Parathyroid adenoma (tissue), 2 donors: ENCODE results near the gene FABP6.

Source experiments
- H2AFZ ChIP-seq: fragments of 300-600 bp; sonication (generic); one replicate; pipeline ENCODE4 v1.7.0; 2017; ENCODE audit warnings: antibody characterized with exemption, mild to moderate bottlenecking
- H3K27ac ChIP-seq: fragments of 300-600 bp; sonication (generic); one replicate; pipeline ENCODE4 v1.7.0; 2017
- H3K27me3 ChIP-seq: fragments of 300-600 bp; sonication (generic); one replicate; pipeline ENCODE4 v1.7.0; 2017; ENCODE audit warnings: low read length; ENCODE audit not compliant: control insufficient read depth, insufficient read depth
- H3K36me3 ChIP-seq: fragments of 300-600 bp; sonication (generic); one replicate; pipeline ENCODE4 v1.7.0; 2017; ENCODE audit warnings: low read length; ENCODE audit not compliant: control insufficient read depth, insufficient read depth
- H3K4me1 ChIP-seq: fragments of 300-600 bp; sonication (generic); one replicate; pipeline ENCODE4 v1.7.0; 2017; ENCODE audit warnings: control low read depth
- H3K4me2 ChIP-seq: fragments of 300-600 bp; sonication (generic); one replicate; pipeline ENCODE4 v1.7.0; 2017; ENCODE audit warnings: low read length
- H3K4me3 ChIP-seq: fragments of 300-600 bp; sonication (generic); one replicate; pipeline ENCODE4 v1.7.0; 2017; ENCODE audit warnings: low read depth, low read length
- H3K79me2 ChIP-seq: fragments of 300-600 bp; sonication (generic); one replicate; pipeline ENCODE4 v1.7.0; 2017; ENCODE audit warnings: control low read depth
- H3K9ac ChIP-seq: fragments of 300-600 bp; sonication (generic); one replicate; pipeline ENCODE4 v1.7.0; 2017; ENCODE audit warnings: mild to moderate bottlenecking
- H3K9me3 ChIP-seq: fragments of 300-600 bp; sonication (generic); one replicate; pipeline ENCODE4 v1.7.0; 2017; ENCODE audit warnings: low read length; ENCODE audit not compliant: control insufficient read depth
- CTCF ChIP-seq: fragments of 300-600 bp; sonication (generic); IDR thresholded peaks from one replicate; pipeline ENCODE4 v1.7.0; 2017; ENCODE audit warnings: antibody characterized with exemption, mild to moderate bottlenecking
- donor health status: primary hyperparathyroidism.

Gene FABP6

GRCh38 chr5:160254706-160255105, 25.4 kb downstream of the FABP6 start:
- no peak overlapping the region for H3K4me2 ChIP-seq
- H3K27me3 ChIP-seq = no peaks in the 10 kb centered on the region
- no peak overlapping the region for H3K9ac ChIP-seq
- H3K9me3 ChIP-seq = no peaks in the 10 kb centered on the region
- no peak overlapping the region for H3K4me3 ChIP-seq
- H3K36me3 ChIP-seq = no peaks in the 10 kb centered on the region
- no peak overlapping the region for H2AFZ ChIP-seq
- no peak overlapping the region for H3K27ac ChIP-seq
- TF ChIP-seq CTCF = no peak
- H3K4me1 ChIP-seq = no peaks in the 10 kb centered on the region
- no peaks in the 10 kb centered on the region for H3K79me2 ChIP-seq

GRCh38 chr5:160259341-160259740, 30.0 kb downstream of the FABP6 start:
- Histone ChIP-seq H2AFZ (no peak overlapping the region), H3K79me2 (no peaks in the 10 kb centered on the region), H3K27ac (no peak overlapping the region), H3K4me3 (no peak overlapping the region), H3K4me1 (no peaks in the 10 kb centered on the region), H3K27me3 (no peaks in the 10 kb centered on the region), H3K9me3 (no peaks in the 10 kb centered on the region), H3K4me2 (no peak overlapping the region), H3K9ac (no peak overlapping the region), H3K36me3 (no peaks in the 10 kb centered on the region)
- no peak for TF ChIP-seq CTCF

GRCh38 chr5:160260006-160260775, 30.9 kb downstream of the FABP6 start:
- H3K4me3 ChIP-seq = no peak overlapping the region
- no peaks in the 10 kb centered on the region for H3K4me1 ChIP-seq
- H3K36me3 ChIP-seq = no peaks in the 10 kb centered on the region
- H3K9me3 ChIP-seq = no peaks in the 10 kb centered on the region
- H3K79me2 ChIP-seq = no peaks in the 10 kb centered on the region
- H3K27ac ChIP-seq = no peak overlapping the region
- H3K9ac ChIP-seq = no peak overlapping the region
- no peak overlapping the region for H3K4me2 ChIP-seq
- no peak overlapping the region for H2AFZ ChIP-seq
- no peaks in the 10 kb centered on the region for H3K27me3 ChIP-seq
- TF ChIP-seq CTCF = no peak

- H3K79me2 ChIP-seq = no peaks in the 10 kb centered on the region
- H3K4me2 ChIP-seq = no peak overlapping the region
- TF ChIP-seq CTCF = no peak
- H3K27me3 ChIP-seq = no peaks in the 10 kb centered on the region
- H3K36me3 ChIP-seq = no peaks in the 10 kb centered on the region
- H2AFZ ChIP-seq = no peak overlapping the region
- H3K9ac ChIP-seq = no peak overlapping the region
- no peaks in the 10 kb centered on the region for H3K4me1 ChIP-seq
- no peak overlapping the region for H3K4me3 ChIP-seq
- no peak overlapping the region for H3K27ac ChIP-seq
- H3K9me3 ChIP-seq = no peaks in the 10 kb centered on the region
Measured at GRCh38 chr5:160260881-160261815, 31.8 kb downstream of the FABP6 start.
